Measurements from ENCODE around the gene PAIP2B. TPM values are rescaled to one million over a fixed set of nuclear protein-coding genes. Genes with fewer than 3 reads are reported as not detected.

PAIP2B gene
- total and polyA plus RNA-seq, 2 of the 4 experiments (the other 2 are of a cell fraction), result 0.15 to 0.18 TPM

- WGBS, 2 experiments (ENCODE audit: extremely low coverage in 2 of 2, insufficient read length in 1 of 2), result no CpG with 5 or more reads among the region's 2 CpGs
- CTCF ChIA-PET, result no interaction called here
- Histone ChIP-seq H4K8ac (ENCODE audit: low read depth in 2 of 2, low read length in 2 of 2) (no peak overlapping the region), H3K4me1 (ENCODE audit: control insufficient read depth, insufficient read depth, low read length) (no peaks in the 10 kb centered on the region; the same call in 1 of the 2 replicates), H2BK20ac (ENCODE audit: low read depth, low read length) (no peak overlapping the region), H2BK5ac (ENCODE audit: low read depth, low read length, poor library complexity, severe bottlenecking) (no peak overlapping the region), H4K20me1 (ENCODE audit: insufficient read depth, low read length) (no peaks in the 10 kb centered on the region), H3K36me3 (ENCODE audit: control insufficient read depth, insufficient read depth, low read length) (no peaks in the 10 kb centered on the region), H3K56ac (ENCODE audit: extremely low read depth, insufficient read depth, low read length) (no peak overlapping the region), H3K9me3 (ENCODE audit: control insufficient read depth, insufficient read depth, low read length) (no peaks in the 10 kb centered on the region), H3K18ac (ENCODE audit: low read depth, low read length) (no peak overlapping the region), H2AK9ac (replicated peaks; ENCODE audit: low read depth, low read length, poor library complexity) (no peak overlapping the region), H4K5ac (ENCODE audit: low read depth, low read length) (no peak overlapping the region), H2BK15ac (ENCODE audit: low read depth, low read length) (no peak overlapping the region), H3K9me1 (ENCODE audit: insufficient read depth, low read length) (no peaks in the 10 kb centered on the region), H2AFZ (replicated peaks; ENCODE audit: low read length, poor library complexity) (no peak overlapping the region), H3K23ac (ENCODE audit: low read depth, low read length) (no peak overlapping the region), H4K91ac (ENCODE audit: insufficient read depth, low read depth, low read length) (no peak overlapping the region), H3K9ac (ENCODE audit: low read depth, low read length) (no peak overlapping the region), H3K79me1 (ENCODE audit: low read depth in 1 of 2, low read length in 2 of 2) (no peaks in the 10 kb centered on the region), H3K4me3 (ENCODE audit: insufficient read depth, low read depth, low read length) (no peak overlapping the region), H3K27me3 (ENCODE audit: control insufficient read depth, insufficient read depth, low read length) (peaks cover 4% of the 10 kb centered on the region), H3K4me2 (ENCODE audit: low read depth, low read length) (no peak overlapping the region), H3K4ac (ENCODE audit: low read depth, low read length) (no peak overlapping the region), H3K14ac (replicated peaks; ENCODE audit: low read depth, low read length) (no peak overlapping the region), H2BK120ac (ENCODE audit: low read depth, low read length) (no peak overlapping the region), H2AK5ac (ENCODE audit: low read depth, low read length) (no peak overlapping the region), H3K27ac (ENCODE audit: insufficient read depth, low read length) (no peak overlapping the region)
- dilution Hi-C loops (cut with HindIII; ENCODE audit: low sequenced_read_pairs, unreplicated experiment) (no loop called here), intact Hi-C loops (cut with micrococcal nuclease) (no loop called here), in situ Hi-C loops (cut with MboI; ENCODE audit: low sequenced_read_pairs) (no loop called here)
- no TSS peak for BruUV-seq (replicated peaks)
- DNase-seq (no peak), ATAC-seq (ENCODE audit: low read depth) (no peak)
- POLR2A ChIA-PET (ENCODE audit: unreplicated experiment), result no interaction called here
- no peak for TF ChIP-seq MXI1 (IDR thresholded peaks at IDR 0.05; ENCODE audit: borderline replicate concordance, low read depth, low read length)
- TF ChIP-seq POLR2A (IDR thresholded peaks at IDR 0.05; ENCODE audit: low read depth, low read length), result no peak
- TF ChIP-seq BHLHE40 (IDR thresholded peaks at IDR 0.05; ENCODE audit: low read depth, low read length), result no peak
- no peak for TF ChIP-seq RAD21 (IDR thresholded peaks at IDR 0.05; ENCODE audit: low read length)
- TF ChIP-seq SMC3 (IDR thresholded peaks at IDR 0.05; ENCODE audit: low read depth, low read length), result no peak
- TF ChIP-seq USF2 (IDR thresholded peaks at IDR 0.05; ENCODE audit: low read depth, low read length), result no peak
- TF ChIP-seq MAFK (IDR thresholded peaks at IDR 0.05; ENCODE audit: low read depth, low read length), result no peak
Measured at GRCh38 chr2:71187589-71187988, 39.3 kb downstream of the PAIP2B start.

All from IMR-90 (cell line).